GM12878 (cell line): ENCODE data around the gene TTC31. TPM values are rescaled to one million over a fixed set of nuclear protein-coding genes. Genes with fewer than 3 reads are reported as not detected.

Experiments used
- ATAC-seq: fragments of 200-7000 bp; cut with Tn5 transposase; 3 replicates; pipeline ENCODE4 v1.9.1; 2020; ENCODE audit warnings: mild to moderate bottlenecking, moderate library complexity
- BruUV-seq: library from RNA; stranded (reverse); fragments of 400-500 nt; replicated peaks from 2 replicates; lab custom pipeline; 2021; lab: Mats Ljungman, UMichigan
- CTCF ChIA-PET: fragments of 300-600 bp; sonication (Branson Sonifier 250); formaldehyde crosslinking; extraction: SDS; loops from one replicate; lab custom pipeline; 2021; ENCODE audit warnings: inconsistent platforms; lab: Yijun Ruan, JAX
- POLR2A ChIA-PET: fragments of 350-600 bp; formaldehyde crosslinking; extraction: SDS; loops from one replicate; lab custom pipeline; 2021; ENCODE audit warnings: inconsistent platforms; lab: Charles Lee
- RAD21 ChIA-PET: fragments of 300-600 bp; sonication (Branson Sonifier 250); formaldehyde crosslinking; loops from one replicate; lab custom pipeline; 2023; ENCODE audit warnings: antibody characterized with exemption; ENCODE audit not compliant: unreplicated experiment; lab: Charles Lee
- SMC1A ChIA-PET: fragments of 300-600 bp; sonication (Branson Sonifier 250); formaldehyde crosslinking; loops from one replicate; lab custom pipeline; 2023; ENCODE audit not compliant: unreplicated experiment, uncharacterized antibody; lab: Charles Lee
- DNase-seq: peaks from one replicate; pipeline ENCODE4 v3.0.0-alpha.2; 2011; ENCODE audit warnings: low read depth, low spot score
- FAIRE-seq: peaks from 3 replicates; lab custom pipeline; 2011; peaks lifted over from hg19 to GRCh38; lab: Jason Lieb, UNC
- H2AFZ ChIP-seq: 2 replicates; pipeline ENCODE4 v1.6.0; 2011; ENCODE audit warnings: low read depth, low read length, control low read depth; ENCODE audit not compliant: control insufficient read depth
- H3K27ac ChIP-seq: 2 replicates; pipeline ENCODE4 v1.5.1; 2011; ENCODE audit warnings: control low read depth; ENCODE audit not compliant: control insufficient read depth, insufficient read depth
- H3K27me3 ChIP-seq, 2 experiments: replicated peaks in 1 of 2; 2 replicates each; pipeline versions ENCODE4 v1.6.0 to v1.6.1; 2011; ENCODE audit warnings: low read length in 1 of 2; ENCODE audit not compliant: control insufficient read depth in 2 of 2, insufficient read depth in 2 of 2
- H3K36me3 ChIP-seq, 2 experiments: 2 replicates each; pipeline ENCODE4 v1.5.1; 2011; ENCODE audit warnings: low read length in 1 of 2; ENCODE audit not compliant: control insufficient read depth in 2 of 2, insufficient read depth in 2 of 2
- H3K4me1 ChIP-seq: 2 replicates; pipeline ENCODE4 v1.6.1; 2011; ENCODE audit warnings: mild to moderate bottlenecking, low read length, moderate library complexity, mixed read lengths; ENCODE audit not compliant: control insufficient read depth, insufficient read depth
- H3K4me2 ChIP-seq: 2 replicates; pipeline ENCODE4 v1.6.0; 2011; ENCODE audit warnings: control low read depth; ENCODE audit not compliant: control insufficient read depth, insufficient read depth
- H3K4me3 ChIP-seq: fragments of 200-600 bp; sonication (generic); 2 replicates; pipeline ENCODE4 v1.5.1; 2016
- H3K79me2 ChIP-seq: 2 replicates; pipeline ENCODE4 v1.6.0; 2011; ENCODE audit warnings: low read length; ENCODE audit not compliant: control insufficient read depth, insufficient read depth
- H3K9ac ChIP-seq: 2 replicates; pipeline ENCODE4 v1.8.0; 2011; ENCODE audit warnings: low read length, control low read depth, mixed read lengths; ENCODE audit not compliant: control insufficient read depth, insufficient read depth
- H3K9me3 ChIP-seq: replicated peaks from 3 replicates; pipeline ENCODE4 v1.5.1; 2011; ENCODE audit warnings: mild to moderate bottlenecking, low read length; ENCODE audit not compliant: control insufficient read depth, insufficient read depth
- H4K20me1 ChIP-seq: 2 replicates; pipeline ENCODE4 v1.6.0; 2011; ENCODE audit not compliant: control insufficient read depth, insufficient read depth
- ATF7 ChIP-seq: fragments of 450-650 bp; IDR thresholded peaks from 2 replicates; pipeline ENCODE4 v1.6.1; 2016; ENCODE audit warnings: low read depth, mild to moderate bottlenecking
- BACH1 ChIP-seq: fragments of 450-650 bp; IDR thresholded peaks from 2 replicates; pipeline ENCODE4 v1.6.1; 2017; ENCODE audit warnings: mild to moderate bottlenecking, borderline replicate concordance
- BMI1 ChIP-seq: fragments of 450-650 bp; IDR thresholded peaks from 2 replicates; pipeline ENCODE4 v1.6.1; 2016; ENCODE audit warnings: mild to moderate bottlenecking, moderate library complexity, borderline replicate concordance
- CEBPB ChIP-seq, 2 experiments: fragments of 150-350 bp in 1 of 2; IDR thresholded peaks; 2 replicates each; pipeline ENCODE4 v1.6.1; 2012 to 2014; ENCODE audit warnings: low read depth in 2 of 2, low read length in 2 of 2, borderline replicate concordance in 1 of 2, inconsistent platforms in 1 of 2
- FOXK2 ChIP-seq: fragments of 450-650 bp; IDR thresholded peaks from 2 replicates; pipeline ENCODE4 v1.6.1; 2017; ENCODE audit warnings: mild to moderate bottlenecking, moderate library complexity
- HDGF ChIP-seq: fragments of 450-650 bp; IDR thresholded peaks from 2 replicates; pipeline ENCODE4 v1.6.1; 2016; ENCODE audit warnings: antibody characterized with exemption
- KAT2A ChIP-seq: conservative IDR thresholded peaks from 2 replicates; pipeline ENCODE4 v1.6.1; 2011; ENCODE audit warnings: low read depth, low read length; ENCODE audit not compliant: control insufficient read depth
- KLF5 ChIP-seq: fragments of 450-650 bp; IDR thresholded peaks from 2 replicates; pipeline ENCODE4 v1.6.1; 2014; ENCODE audit warnings: mild to moderate bottlenecking; ENCODE audit not compliant: partially characterized antibody
- MAX ChIP-seq: IDR thresholded peaks from 2 replicates; pipeline ENCODE4 v1.6.1; 2012; ENCODE audit warnings: low read depth, low read length, improper control_type of control experiment
- NFYB ChIP-seq: IDR thresholded peaks from 2 replicates; pipeline ENCODE4 v1.6.1; 2011; ENCODE audit warnings: low read depth, mild to moderate bottlenecking, low read length, improper control_type of control experiment, moderate library complexity; ENCODE audit not compliant: insufficient read depth
- RELA ChIP-seq: fragments of 450-650 bp; IDR thresholded peaks from 2 replicates; pipeline ENCODE4 v1.8.0; 2014; ENCODE audit warnings: borderline replicate concordance; ENCODE audit not compliant: partially characterized antibody
- TBL1XR1 ChIP-seq: IDR thresholded peaks from 2 replicates; pipeline ENCODE4 v1.6.1; 2012; ENCODE audit warnings: low read depth, low read length, improper control_type of control experiment
- WGBS: methylation state at CpG from one replicate; pipeline ENCODE4 v1.1.6; 2016; ENCODE audit warnings: low lambda C conversion rate; ENCODE audit not compliant: insufficient replicate concordance, insufficient coverage; ENCODE audit errors: missing lambda C conversion rate; 5-methylcytosine and 5-hydroxymethylcytosine counted together
- in situ Hi-C: fragments of 300-500 bp; cut with MboI; formaldehyde crosslinking; loops from 9 replicates; pipeline ENCODE4 v1.14.3; 2018; ENCODE audit warnings: mixed read lengths
- intact Hi-C: fragments of 100-400 bp; cut with micrococcal nuclease; formaldehyde crosslinking; loops from one replicate; pipeline ENCODE4 v1.14.2; 2022; ENCODE audit not compliant: unreplicated experiment
- polyA plus RNA-seq, 11 experiments: library from polyadenylated mRNA; depleted of rRNA in 4 of 11; unstranded in 6 of 11; stranded (reverse) in 5 of 11; fragments of >200 nt; fragmentation: Nextera tagmentation in 4 of 11; fragmentation: Illumina TruSeq in 1 of 11; extraction: Ambion mirVana in 4 of 11; extraction: Trizol in 1 of 11; gene quantifications; 1 replicate in 1 of 11; 2 replicates in 10 of 11; pipeline versions ENCODE4 v1.2.1 to v1.2.3, GENCODE V29; 2011 to 2016; ENCODE audit warnings: inconsistent platforms in 2 of 11, missing spikeins in 2 of 11, low read depth in 1 of 11
- total RNA-seq, 4 experiments: library from RNA; depleted of rRNA in 3 of 4; stranded (reverse); fragments of >200 nt in 3 of 4; fragmentation: Illumina TruSeq in 1 of 4; extraction: Trizol in 1 of 4; gene quantifications; 2 replicates each; pipeline versions ENCODE4 v1.2.1 to v1.2.3, GENCODE V29; 2013 to 2021
- TF ChIP-seq, protein P1 (sequence below), 3 experiments: IDR thresholded peaks in 2 of 3; conservative IDR thresholded peaks in 1 of 3; 2 replicates each; pipeline ENCODE4 v1.5.1; 2011; ENCODE audit warnings: low read depth in 3 of 3, low read length in 3 of 3, mild to moderate bottlenecking in 3 of 3, control low read depth in 2 of 3, moderate library complexity in 2 of 3, inconsistent platforms in 1 of 3, mixed read lengths in 1 of 3; ENCODE audit not compliant: control insufficient read depth in 2 of 3, insufficient read depth in 1 of 3; ENCODE audit errors: extremely low read depth in 1 of 3
- TF ChIP-seq, protein P2 (sequence below): fragments of 450-650 bp; formaldehyde crosslinking; IDR thresholded peaks from 2 replicates; pipeline ENCODE4 v1.5.0; 2022; ENCODE audit warnings: mild to moderate bottlenecking, missing genetic modification characterization

TTC31 gene
- total and polyA plus RNA-seq, 10 of the 15 experiments (the other 5 are each of a cell fraction or from before 2014, with no cell fraction given), result 6.5 to 34.9 (median 25.9) TPM

GRCh38 chr2:74529357-74530238 is 46.7 kb downstream of the TTC31 start, which contains the start of the genes AUP1 and HTRA2:
Gene AUP1, minus strand, starts transcription at chr2:74529706. Its CDS starts 77 bp downstream, at chr2:74529629.
Gene HTRA2, plus strand, starts transcription at chr2:74529933. Its CDS starts 74 bp downstream, at chr2:74530007.
- CTCF ChIA-PET, result interaction anchor here (0.7 to 10.4 kb wide), 9 partner anchors 16 to 71 kb away, joined by 3 to 226 read pairs (median 11); partner anchors contain the start of genes CCDC142, PCGF1, TTC31 and WBP1
- TF ChIP-seq, protein P1, sequence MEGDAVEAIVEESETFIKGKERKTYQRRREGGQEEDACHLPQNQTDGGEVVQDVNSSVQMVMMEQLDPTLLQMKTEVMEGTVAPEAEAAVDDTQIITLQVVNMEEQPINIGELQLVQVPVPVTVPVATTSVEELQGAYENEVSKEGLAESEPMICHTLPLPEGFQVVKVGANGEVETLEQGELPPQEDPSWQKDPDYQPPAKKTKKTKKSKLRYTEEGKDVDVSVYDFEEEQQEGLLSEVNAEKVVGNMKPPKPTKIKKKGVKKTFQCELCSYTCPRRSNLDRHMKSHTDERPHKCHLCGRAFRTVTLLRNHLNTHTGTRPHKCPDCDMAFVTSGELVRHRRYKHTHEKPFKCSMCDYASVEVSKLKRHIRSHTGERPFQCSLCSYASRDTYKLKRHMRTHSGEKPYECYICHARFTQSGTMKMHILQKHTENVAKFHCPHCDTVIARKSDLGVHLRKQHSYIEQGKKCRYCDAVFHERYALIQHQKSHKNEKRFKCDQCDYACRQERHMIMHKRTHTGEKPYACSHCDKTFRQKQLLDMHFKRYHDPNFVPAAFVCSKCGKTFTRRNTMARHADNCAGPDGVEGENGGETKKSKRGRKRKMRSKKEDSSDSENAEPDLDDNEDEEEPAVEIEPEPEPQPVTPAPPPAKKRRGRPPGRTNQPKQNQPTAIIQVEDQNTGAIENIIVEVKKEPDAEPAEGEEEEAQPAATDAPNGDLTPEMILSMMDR (IDR thresholded peaks at IDR 0.05 in 2 of 3, conservative IDR thresholded peaks at IDR 0.05 in 1 of 3; ENCODE audit: control insufficient read depth in 2 of 3, extremely low read depth in 1 of 3, insufficient read depth in 1 of 3, low read depth in 3 of 3, low read length in 3 of 3), result no peak
- TF ChIP-seq CEBPB (IDR thresholded peaks at IDR 0.05; ENCODE audit: borderline replicate concordance in 1 of 2, low read depth in 2 of 2, low read length in 2 of 2) (no peak), FOXK2 (peak; percentile 38; the same call in 1 of the 2 replicates), ATF7 (no peak; the same call in 1 of the 2 replicates), MAX (peak; percentile 21), RELA (no peak), NFYB (no peak), KAT2A (no peak), BACH1 (peak; percentile 79), HDGF (peak; percentile 76; the same call in 1 of the 2 replicates), KLF5 (peak; percentile 8), TBL1XR1 (no peak; the same call in 1 of the 2 replicates), BMI1 (no peak)
- TF ChIP-seq, protein P2, sequence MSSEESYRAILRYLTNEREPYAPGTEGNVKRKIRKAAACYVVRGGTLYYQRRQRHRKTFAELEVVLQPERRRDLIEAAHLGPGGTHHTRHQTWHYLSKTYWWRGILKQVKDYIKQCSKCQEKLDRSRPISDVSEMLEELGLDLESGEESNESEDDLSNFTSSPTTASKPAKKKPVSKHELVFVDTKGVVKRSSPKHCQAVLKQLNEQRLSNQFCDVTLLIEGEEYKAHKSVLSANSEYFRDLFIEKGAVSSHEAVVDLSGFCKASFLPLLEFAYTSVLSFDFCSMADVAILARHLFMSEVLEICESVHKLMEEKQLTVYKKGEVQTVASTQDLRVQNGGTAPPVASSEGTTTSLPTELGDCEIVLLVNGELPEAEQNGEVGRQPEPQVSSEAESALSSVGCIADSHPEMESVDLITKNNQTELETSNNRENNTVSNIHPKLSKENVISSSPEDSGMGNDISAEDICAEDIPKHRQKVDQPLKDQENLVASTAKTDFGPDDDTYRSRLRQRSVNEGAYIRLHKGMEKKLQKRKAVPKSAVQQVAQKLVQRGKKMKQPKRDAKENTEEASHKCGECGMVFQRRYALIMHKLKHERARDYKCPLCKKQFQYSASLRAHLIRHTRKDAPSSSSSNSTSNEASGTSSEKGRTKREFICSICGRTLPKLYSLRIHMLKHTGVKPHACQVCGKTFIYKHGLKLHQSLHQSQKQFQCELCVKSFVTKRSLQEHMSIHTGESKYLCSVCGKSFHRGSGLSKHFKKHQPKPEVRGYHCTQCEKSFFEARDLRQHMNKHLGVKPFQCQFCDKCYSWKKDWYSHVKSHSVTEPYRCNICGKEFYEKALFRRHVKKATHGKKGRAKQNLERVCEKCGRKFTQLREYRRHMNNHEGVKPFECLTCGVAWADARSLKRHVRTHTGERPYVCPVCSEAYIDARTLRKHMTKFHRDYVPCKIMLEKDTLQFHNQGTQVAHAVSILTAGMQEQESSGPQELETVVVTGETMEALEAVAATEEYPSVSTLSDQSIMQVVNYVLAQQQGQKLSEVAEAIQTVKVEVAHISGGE (CRISPR knock-in tag), result 0 out of 2 replicates have a peak, but pooled peaks have one; percentile 25

More at GRCh38 chr2:74529357-74530238, 46.7 kb downstream of the TTC31 start, which contains the start of the genes AUP1 and HTRA2:
- Histone ChIP-seq H3K4me3 (peak within 1 kb of the TSS; percentile 94), H3K36me3 (peaks cover 19 to 43% of the 10 kb centered on the region in 2 experiments), H2AFZ (peak within 1 kb of the TSS; percentile 84), H3K9me3 (no peaks in the 10 kb centered on the region), H3K27me3 (no peaks in the 10 kb centered on the region), H3K9ac (peak within 1 kb of the TSS; percentile 98), H3K4me2 (peak within 1 kb of the TSS; percentile 95), H3K4me1 (peaks cover 33% of the 10 kb centered on the region), H4K20me1 (no peaks in the 10 kb centered on the region), H3K27ac (peak within 1 kb of the TSS; percentile 96), H3K79me2 (peaks cover 50% of the 10 kb centered on the region)
- BruUV-seq, result no TSS peak
- intact Hi-C loops (loop anchor here (1.0 kb wide), 5 partner anchors 22 to 75 kb away; partner anchors contain the start of genes DOK1, PCGF1 and WBP1), in situ Hi-C loops (no loop called here)
- WGBS, result under 1% methylated on average over 81 of the region's 87 CpGs
- ATAC-seq (peak; percentile 90), DNase-seq (peak; percentile 96), FAIRE-seq (peak; percentile 96)
- ChIA-PET RAD21 (interaction anchor here (1.1 to 7.5 kb wide), 15 partner anchors 9 to 108 kb away, joined by 3 to 158 read pairs (median 12); partner anchors contain the start of genes C2orf81, CCDC142, LOXL3 and PCGF1), POLR2A (interaction anchor here (0.8 to 5.4 kb wide), 15 partner anchors 9 to 74 kb away, joined by 3 to 66 read pairs (median 8); partner anchors contain the start of genes CCDC142, INO80B, PCGF1 and TTC31), SMC1A (interaction anchor here (1.2 to 9.9 kb wide), 11 partner anchors 10 to 89 kb away, joined by 3 to 208 read pairs (median 13); partner anchors contain the start of gene PCGF1)
